ENCODE data around the gene BMF. TPM values are rescaled to one million over a fixed set of nuclear protein-coding genes. Genes with fewer than 3 reads are reported as not detected.
A peak's percentile ranks its signal among the peaks of the same experiment; 100 is the strongest.

The BMF gene
- total RNA-seq, 3 donors from 2014 or later: 12.6 to 32.1 (median 28.7) TPM

GRCh38 chr15:40072216-40072990 lies 36.3 kb downstream of the BMF start:
- TF ChIP-seq CTCF (IDR thresholded peaks at IDR 0.05): no peak
- Histone ChIP-seq H3K4me1 (ENCODE audit: low read depth) (peaks cover 30% of the 10 kb centered on the region), H3K36me3 (ENCODE audit: low read depth) (no peaks in the 10 kb centered on the region), H3K4me3 (no peak overlapping the region), H3K9me3 (no peaks in the 10 kb centered on the region)
- DNase-seq (peak in 2 of 3 donors; percentile 58 to 60), ATAC-seq (peak; percentile 10)
- intact Hi-C loops (cut with DNase I, micrococcal nuclease): no loop called here

- DNase-seq: no peak
- H3K4me3 ChIP-seq: no peak overlapping the region
- intact Hi-C loops (cut with DNase I, micrococcal nuclease): no loop called here
- no peaks in the 10 kb centered on the region for H3K36me3 ChIP-seq (ENCODE audit: low read depth)
- H3K4me1 ChIP-seq (ENCODE audit: low read depth): peaks cover 30% of the 10 kb centered on the region
- no peaks in the 10 kb centered on the region for H3K9me3 ChIP-seq
- no peak for ATAC-seq
- no peak for TF ChIP-seq CTCF (IDR thresholded peaks at IDR 0.05)
These were observed 38.0 kb downstream of the BMF start for GRCh38 chr15:40070608-40071218.

- H3K9me3 ChIP-seq: no peaks in the 10 kb centered on the region
- DNase-seq: no peak
- H3K36me3 ChIP-seq (ENCODE audit: low read depth): no peaks in the 10 kb centered on the region
- no peak overlapping the region for H3K4me3 ChIP-seq
- peaks cover 30% of the 10 kb centered on the region for H3K4me1 ChIP-seq (ENCODE audit: low read depth)
- intact Hi-C loops (cut with DNase I, micrococcal nuclease): no loop called here
- no peak for TF ChIP-seq CTCF (IDR thresholded peaks at IDR 0.05)
- no peak for ATAC-seq
These were observed 38.5 kb downstream of the BMF start for GRCh38 chr15:40070166-40070557.

- H3K4me3 ChIP-seq: no peak overlapping the region
- intact Hi-C loops (cut with DNase I, micrococcal nuclease): no loop called here
- peak; percentile 95 to 98 (median 96) for DNase-seq
- peaks cover 30% of the 10 kb centered on the region for H3K4me1 ChIP-seq (ENCODE audit: low read depth)
- no peaks in the 10 kb centered on the region for H3K9me3 ChIP-seq
- no peaks in the 10 kb centered on the region for H3K36me3 ChIP-seq (ENCODE audit: low read depth)
- ATAC-seq: peak; percentile 93
- TF ChIP-seq CTCF (IDR thresholded peaks at IDR 0.05): no peak
These were observed 39.2 kb downstream of the BMF start for GRCh38 chr15:40069178-40070165.

- intact Hi-C loops (cut with DNase I, micrococcal nuclease): no loop called here
- no peak for TF ChIP-seq CTCF (IDR thresholded peaks at IDR 0.05)
- no peak for DNase-seq
- Histone ChIP-seq H3K4me3 (no peak overlapping the region), H3K4me1 (ENCODE audit: low read depth) (peaks cover 30% of the 10 kb centered on the region), H3K36me3 (ENCODE audit: low read depth) (no peaks in the 10 kb centered on the region), H3K9me3 (no peaks in the 10 kb centered on the region)
- no peak for ATAC-seq
These were observed 40.6 kb downstream of the BMF start for GRCh38 chr15:40067921-40068624.

Measured in mucosa of descending colon (tissue), 3 donors.